ENCODE results near the gene BMP6.

GRCh38 chr6:7899101-7899888, 173.4 kb downstream of the BMP6 start:
- no peak for TF ChIP-seq CTCF (optimal IDR thresholded peaks at IDR 0.05 in 1 of 3, IDR thresholded peaks at IDR 0.05 in 1 of 3, conservative IDR thresholded peaks at IDR 0.05 in 1 of 3; ENCODE audit: extremely low read depth in 1 of 3, insufficient read depth in 2 of 3, low read length in 3 of 3)
- no peak for TF ChIP-seq EZH2 (IDR thresholded peaks at IDR 0.05; ENCODE audit: low read length)

Measured in keratinocyte (primary cell).